Activated gamma-delta T cell treated with anti-CD3 and anti-CD28 coated beads, Interleukin-2, amount 50 U/mL, for 16 hours (primary cell): ENCODE measurements around the gene IER5.

ENCODE experiments used
- DNase-seq: peaks from one replicate; pipeline ENCODE4 v3.0.0-alpha.2; 2020; ENCODE audit warnings: low read depth

Gene IER5

DNA sequence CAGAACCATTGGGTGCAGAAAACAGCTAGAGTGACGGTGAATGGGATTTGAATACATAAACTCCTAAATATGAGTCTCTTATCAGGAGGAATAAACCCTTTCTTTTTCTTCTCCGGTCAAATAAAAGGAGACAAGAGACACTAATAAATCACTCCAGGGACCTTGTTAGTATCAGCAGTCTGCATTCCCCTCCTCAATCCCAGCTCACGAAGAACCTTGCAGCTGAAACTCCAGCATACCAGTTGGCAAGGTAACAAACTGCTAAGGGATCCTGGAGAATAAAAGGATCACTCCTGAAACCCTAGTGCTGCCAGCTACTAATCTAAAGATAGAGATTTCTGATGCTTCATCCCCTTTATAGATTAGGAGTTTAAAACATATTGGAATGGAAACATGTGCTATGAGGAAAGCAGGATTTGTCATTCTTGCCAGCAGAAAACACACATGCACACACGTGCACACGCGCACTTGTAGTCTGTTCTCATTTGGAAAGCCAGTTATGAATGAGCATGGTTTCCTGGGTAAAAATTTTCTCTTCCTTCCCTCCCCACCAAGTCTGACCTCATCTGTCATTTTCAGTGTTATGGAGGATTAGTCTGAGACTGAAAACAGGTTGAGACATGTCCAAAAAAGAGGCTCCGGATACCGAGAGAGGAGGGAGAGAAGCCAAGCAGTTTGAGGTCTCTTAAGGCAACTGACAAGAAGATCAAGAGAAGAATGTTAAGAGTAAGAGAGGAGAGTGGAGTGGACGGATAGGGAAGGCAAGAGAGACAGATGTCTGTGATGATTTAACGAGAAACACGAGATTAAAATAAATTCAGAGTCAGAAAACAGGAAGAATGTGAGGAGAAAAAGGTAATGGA is 10.9 kb downstream of the IER5 start:
- no peak for DNase-seq

DNA sequence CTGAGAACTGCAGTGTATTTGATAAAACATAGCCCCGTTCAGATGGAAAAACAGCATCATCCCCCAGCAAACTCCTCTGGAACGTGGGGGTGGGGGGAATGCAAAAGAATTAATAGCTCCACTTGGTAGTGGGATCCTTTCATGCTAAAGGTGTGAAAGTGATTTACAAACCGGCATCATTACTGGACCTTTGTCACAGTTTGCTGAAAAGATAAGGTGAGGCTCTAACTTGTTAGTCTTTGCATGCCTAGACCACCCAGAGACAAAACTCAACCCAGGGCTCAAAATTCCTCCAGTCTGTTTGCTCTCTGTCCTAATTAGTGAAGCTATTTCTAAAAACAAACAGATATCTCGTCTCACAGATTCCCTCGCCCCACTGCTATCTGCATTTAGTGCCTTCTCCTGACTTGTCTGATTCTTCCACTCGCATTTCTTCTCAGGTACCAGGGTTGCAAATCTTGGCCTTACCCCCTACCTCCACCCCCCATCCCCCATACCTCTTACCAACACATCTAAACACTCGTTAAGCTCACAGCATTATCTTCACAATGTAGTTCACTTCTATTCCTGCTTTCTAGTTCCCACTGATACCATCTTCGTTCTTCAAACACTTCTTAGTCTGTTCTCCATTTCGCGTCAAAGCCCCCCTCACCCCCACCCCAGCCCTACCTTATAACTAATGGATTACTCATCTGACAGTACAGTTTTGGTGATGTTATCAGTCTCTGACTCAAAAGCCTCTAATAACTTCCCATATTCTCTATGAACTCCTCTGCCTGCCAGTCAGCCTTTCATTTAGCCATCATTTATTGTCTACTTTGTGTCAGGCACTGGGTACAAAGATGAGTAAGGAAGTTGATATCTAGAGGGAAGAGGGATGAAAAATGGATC is 11.8 kb downstream of the IER5 start:
- no peak for DNase-seq

DNA sequence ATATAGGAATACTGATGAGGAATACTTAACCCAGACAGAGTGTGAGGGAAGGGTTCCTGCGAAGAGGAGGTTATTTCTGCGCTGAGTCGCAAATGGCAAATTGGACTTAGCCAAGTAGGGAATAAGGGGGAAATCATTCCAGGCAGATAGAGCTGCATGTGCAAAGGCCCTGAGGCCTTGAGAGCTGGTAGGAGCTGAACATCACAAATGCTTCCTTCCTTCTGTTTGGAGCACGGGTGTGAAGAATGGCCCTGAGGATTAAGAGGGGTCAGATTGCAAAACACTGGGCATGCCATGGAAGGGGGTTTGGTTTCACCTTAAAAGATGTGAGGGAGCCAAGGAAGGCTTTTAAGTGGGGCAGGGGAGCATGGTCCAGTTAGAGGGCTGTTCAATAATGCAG is 12.4 kb downstream of the IER5 start:
- DNase-seq: no peak

DNA sequence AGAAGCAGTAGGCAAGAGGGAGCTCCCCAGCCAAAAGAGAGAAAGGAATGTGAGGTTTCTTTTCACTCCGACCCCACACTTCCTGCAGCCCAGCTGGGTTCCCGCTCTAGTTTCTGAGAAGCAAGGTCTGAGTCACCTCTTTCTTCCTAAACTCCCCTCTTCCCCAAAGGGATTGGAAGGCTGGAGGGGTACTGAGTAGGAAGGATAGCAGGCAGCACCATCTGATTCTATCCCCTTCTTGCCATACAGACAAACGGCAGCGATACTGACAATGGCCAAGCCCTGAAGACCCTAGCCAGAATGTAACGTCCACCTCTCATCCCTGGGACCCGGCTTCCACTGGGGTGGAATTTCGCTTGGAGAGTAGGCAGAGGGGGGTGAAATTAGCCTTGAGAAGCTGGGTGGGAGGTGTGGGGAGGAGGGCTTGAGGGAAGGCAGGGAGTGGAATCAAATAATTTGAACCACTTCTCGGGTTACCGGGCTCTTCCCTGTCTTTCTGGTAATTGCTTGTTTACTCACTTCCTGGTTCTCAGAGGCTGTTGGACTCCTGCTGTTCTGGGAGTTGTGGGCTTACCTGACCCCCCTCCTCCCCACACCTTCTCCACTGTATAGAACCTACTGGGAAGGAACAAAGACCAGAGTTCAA is 13.2 kb downstream of the IER5 start:
- no peak for DNase-seq

DNA sequence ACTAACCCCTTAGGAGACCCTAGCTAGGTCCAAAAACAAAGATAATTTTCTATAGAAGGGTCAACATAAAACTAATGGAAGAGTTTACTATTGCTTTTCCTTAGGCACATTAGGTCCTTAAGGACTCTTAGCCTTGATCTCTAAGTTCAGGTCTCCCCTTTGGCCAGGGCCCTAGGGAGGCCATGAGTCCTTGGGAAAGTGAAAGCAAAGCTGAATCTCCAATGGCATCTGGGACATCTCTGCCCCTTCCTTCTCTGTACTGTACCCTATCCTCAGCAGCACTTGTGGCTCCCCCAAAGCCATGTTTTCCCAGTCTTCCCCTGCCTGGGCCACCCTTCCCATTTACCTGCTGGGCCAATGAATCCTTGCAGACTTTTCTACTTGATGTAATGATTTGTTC is 14.3 kb downstream of the IER5 start:
- no peak for DNase-seq

DNA sequence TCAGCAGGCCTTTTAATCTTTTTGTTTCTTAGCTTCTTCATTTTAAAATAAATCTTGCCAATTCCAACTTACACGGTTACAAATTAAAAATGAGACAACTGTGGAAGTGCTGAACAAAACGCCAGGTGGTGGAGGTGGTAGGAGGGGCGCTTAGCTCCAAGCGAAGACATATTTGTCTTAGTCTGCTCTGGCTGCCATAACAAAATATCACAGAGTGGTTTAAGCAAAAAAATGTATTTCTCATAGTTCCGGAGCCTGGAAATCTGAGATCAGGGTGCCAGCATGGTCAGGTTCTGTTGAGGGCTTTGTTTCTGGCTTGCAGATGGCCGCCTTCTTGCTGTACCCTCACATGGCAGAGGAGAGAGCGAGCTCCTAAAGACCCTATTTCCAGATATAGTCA is 14.9 kb downstream of the IER5 start:
- no peak for DNase-seq

DNA sequence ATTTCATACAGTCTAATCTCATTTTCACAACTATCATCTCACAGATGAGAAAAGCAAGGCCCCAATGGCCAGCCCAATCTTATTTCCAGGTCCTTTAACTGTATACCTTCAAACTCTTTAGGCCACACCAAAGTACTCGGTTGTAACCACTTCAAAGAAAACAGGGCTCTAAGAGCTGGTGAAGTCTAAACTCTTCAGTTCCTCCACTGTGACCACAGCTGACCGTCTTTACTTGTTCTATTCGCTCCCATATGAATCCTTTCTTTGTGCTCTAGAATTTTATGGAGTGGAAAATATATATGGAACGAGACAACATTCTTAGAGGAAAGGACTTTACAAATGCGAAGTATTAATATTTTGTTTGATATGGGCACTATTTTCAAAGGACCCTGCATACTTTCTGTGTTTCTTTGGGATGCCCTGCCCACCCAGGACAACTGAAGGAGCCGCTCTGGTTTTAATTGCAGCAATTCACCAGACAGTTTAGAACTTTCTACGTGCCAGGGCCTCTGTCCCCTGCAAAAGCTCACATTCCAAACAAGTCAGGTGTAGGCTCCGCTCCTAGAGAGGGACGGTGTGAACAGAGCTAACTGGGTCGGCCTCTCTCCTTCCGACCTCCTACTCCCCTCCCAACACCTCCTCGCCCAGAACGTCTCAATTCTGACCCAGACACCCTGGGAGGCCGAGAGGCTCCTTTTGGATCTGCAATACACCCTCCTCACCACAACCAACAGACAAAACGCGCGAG is 15.7 kb downstream of the IER5 start:
- DNase-seq: no peak

DNA sequence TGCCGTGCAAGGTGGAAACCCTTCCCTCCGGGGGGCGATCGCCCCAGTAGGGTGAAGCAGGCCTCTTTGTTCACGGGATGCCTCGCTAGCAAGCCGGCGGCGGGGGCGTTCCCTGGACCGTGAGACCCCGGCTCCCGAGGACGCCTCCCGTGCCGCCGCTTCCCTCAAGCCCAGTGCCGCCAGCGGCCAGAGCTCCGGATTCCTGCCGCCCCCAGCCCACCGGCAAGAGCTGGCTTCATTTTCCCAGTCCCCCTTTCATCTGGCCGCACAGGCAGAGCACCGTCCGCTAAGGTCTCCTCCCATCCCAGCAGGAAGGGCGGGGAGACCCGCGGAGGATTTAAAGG is 16.3 kb downstream of the IER5 start:
- DNase-seq: peak; percentile 17

DNA sequence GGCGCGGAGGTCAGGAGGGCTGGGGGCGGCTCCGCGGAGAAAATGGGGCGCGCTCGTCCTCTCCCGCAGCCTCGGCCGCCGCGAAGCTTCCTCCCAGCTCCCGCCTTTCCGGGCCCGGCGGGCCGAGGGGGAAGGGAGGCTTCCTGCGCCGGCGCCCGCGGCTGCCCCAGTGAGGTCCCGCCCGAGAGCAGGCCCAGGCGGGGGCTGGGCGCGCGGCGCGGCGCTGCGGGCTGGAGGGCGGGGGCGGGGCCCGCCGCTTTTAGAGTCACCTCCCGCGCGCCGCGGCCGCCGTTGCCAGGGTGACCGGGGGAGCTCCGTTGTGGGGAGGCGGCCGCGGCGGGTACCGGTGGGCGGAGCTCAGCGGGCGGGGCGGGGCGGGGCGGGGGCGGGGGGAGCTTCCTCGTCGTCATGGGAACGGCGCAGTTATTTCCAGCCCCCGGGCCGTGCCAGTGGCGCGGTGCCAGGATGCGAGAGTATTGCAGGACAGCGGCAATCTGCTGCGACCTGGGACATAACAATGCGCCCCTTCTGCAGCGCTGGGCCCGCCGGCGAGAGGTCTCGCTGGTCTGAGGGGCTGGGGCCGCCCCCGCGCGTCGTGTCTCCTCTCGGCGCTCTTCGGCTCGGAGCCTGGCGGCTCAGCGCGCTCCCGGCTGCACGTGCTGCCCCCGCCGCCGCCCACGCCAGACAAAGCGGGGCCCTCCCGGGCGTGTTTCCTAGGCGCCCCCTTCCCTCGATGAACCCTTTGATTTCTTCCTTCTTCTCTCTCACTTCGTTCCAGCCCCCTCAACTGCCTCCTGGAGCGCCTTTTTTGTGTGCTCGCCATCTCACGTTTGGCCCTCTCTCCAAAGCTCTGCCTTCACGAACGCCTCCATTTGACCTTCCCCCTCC is 16.9 kb downstream of the IER5 start:
- DNase-seq: peak; percentile 87

DNA sequence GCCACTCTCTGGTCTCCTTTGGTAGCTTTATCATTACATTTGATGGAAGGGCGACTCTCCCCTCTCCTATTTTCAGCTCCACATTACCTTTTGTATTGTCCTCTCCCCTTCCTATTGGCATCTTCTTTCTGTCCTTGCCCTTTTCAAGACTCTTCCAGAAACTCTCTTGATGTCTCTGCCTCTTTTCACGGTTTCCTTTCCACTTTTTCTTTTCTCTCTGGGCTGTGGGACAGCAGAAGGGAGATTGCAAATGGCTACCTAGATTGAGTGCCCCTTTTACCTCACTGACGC is 17.5 kb downstream of the IER5 start:
- no peak for DNase-seq

DNA sequence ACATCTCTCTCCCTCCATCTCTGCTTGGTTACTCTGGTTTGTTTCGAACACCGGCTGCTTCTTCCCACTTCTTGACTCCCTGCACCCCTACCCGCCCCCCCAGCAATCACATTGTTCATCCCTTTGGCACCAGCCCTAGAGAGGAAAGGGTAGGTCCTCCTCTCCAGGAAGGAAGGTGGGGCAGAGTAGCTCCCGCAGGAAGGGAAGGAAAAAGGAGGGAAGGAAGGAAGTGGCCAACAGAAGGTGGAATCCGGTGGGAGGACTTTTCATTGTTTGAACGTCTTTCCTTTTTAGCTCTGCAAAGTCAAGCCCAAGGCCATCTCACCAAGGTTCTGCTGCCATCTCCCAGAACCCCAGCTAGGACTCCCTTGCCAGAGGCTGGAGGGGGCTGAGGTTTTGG is 18.0 kb downstream of the IER5 start:
- DNase-seq: no peak

DNA sequence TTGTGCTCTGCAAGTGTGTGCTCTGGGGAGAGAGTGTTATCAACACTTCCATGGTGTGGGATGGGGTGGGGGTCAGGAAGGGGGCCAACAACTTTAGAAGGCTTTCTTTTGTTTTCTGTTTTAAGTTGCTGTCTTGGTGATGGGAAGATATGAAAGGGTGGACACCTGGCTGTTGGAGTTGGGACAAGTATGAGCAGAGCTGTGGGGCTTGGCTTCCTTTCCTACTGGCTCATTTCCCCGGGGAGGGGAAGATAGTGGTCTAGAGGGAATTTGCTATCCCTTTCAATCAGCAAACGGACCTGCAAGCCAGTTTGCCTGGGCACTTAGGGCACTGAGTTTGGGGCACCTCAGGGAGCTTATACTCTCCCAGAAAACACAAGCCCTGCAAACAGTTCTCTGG is 19.2 kb downstream of the IER5 start:
- no peak for DNase-seq

DNA sequence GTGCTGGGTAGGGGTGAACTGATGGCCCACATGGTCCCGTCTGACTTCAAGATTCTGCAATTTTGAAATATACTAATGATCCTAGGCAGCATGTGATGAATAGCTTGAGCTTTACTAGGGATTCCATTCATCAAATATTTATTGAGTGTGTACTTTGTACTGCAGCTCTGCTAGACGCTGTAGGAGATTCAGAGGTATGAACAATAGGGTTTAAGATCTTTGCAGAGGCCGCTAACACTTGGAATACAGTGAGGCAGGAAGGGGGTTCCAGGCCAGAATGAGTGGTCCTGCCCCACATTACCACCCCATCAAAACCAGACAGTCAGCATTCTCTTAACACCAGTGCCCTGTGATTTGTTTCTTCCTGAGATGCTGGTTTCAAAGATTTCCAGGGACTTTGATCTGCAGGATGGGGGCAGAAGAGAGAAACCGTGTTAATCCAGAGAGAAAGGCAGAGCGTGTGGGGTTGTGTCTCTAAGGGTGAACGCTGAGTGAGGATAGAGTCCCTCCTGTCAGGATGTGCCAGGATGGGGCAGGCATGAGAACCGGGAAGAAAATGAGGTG is 19.9 kb downstream of the IER5 start:
- no peak for DNase-seq

DNA sequence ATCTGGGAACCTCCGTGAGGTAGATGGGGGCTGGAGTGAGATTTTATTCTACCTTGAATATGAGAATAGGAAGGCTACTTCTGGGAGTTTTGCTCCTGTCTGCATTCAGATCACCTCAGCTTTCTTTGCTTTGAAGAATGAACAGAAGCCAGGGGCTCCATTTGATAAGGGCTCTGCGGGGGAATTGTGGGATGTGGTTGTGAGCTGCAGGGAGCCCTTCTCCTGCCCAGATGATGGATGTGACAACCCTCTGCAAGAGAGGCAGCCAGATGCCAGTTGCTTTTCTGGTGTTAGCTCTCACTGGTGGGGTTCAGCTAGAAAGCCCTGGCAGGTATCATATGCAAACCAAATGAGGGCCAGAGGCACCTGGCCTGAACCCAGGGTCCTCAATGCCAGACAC is 21.5 kb downstream of the IER5 start:
- DNase-seq: no peak

DNA sequence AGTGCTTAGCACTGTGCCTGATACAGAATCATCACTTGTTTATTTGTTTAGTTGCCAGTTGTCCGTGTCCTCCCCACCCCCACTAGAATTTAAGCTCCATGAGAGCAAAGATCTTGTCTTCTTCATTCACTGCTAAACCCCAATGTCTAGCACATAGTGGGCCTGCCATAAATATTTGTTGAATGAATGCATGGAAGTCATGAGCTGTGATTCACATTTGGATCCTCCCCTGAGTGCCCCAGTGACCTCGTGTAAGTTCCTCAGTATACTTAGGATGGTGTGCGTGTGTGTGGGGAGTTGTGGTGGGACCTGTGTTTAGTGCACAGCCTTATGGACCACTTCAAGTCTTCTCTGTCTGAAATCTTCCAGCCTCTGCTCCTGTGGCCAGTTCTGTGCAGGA is 23.1 kb downstream of the IER5 start:
- no peak for DNase-seq

DNA sequence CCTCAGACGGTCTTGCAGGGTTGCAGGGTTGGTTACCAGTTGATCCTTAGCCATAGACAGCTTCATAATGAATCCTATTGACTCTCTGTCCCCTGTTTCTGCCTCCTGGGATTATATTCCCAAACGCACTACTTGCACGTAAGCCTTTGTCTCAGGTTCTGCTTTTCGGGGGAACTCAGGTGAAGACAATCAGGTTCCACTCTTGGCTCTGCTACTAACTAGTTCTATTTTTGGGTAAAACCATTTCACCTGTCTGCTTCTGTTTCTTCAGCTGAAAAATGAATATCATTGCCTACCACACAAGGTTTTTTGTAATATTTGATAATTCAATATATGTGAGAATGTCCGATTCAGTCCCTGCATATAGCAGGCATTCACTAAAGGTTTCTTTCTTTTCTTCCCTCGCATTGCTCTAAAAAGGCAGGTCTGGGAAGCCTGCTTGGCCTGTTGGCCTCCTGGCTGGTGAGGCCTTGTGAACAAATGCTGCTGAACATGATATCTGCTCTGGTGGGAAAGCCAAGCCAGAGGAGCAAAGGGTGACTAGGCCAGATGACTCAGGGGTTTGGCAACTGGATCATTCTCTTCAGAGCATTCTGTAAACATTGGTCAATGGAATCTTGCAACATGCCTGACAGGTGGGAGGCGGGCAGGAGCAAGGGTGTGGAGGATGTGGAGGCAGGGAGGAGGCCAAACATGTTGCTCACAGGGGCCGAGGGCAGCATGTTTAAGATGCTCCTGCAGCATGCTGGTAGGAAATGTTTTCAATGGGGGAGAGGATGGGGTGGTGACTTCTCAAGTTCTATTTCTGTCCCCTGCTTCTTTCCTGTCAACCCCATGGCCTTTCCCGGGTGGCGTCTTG is 23.8 kb downstream of the IER5 start:
- DNase-seq: no peak

DNA sequence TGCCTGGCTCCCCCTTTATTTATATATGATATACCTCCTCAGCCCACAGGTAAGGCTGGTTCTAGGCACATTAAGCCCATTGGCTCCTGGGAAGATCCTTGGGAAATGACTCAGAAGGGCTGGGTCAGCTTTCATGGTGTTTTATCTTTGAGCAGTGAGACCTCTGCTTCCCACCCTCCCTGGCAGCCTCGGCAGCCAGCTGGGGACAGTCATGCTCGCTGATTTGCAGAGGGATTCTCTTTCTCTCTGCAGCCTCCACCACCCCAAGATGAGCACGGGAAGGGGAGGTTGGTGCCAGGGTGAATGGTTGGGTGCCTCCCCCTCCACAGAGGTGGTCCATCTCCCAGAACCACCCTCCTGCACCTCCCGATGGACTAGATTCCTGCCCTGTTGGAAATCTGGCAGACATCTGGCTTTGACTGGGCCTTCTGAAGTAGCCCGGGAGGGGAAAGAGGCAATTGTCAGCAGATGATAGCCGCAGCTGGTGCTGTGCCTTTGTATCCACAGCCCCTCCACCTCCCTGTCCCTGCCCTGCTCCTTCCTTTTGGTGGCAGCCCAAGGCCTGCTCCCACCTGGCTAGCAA is 24.6 kb downstream of the IER5 start:
- DNase-seq: no peak

DNA sequence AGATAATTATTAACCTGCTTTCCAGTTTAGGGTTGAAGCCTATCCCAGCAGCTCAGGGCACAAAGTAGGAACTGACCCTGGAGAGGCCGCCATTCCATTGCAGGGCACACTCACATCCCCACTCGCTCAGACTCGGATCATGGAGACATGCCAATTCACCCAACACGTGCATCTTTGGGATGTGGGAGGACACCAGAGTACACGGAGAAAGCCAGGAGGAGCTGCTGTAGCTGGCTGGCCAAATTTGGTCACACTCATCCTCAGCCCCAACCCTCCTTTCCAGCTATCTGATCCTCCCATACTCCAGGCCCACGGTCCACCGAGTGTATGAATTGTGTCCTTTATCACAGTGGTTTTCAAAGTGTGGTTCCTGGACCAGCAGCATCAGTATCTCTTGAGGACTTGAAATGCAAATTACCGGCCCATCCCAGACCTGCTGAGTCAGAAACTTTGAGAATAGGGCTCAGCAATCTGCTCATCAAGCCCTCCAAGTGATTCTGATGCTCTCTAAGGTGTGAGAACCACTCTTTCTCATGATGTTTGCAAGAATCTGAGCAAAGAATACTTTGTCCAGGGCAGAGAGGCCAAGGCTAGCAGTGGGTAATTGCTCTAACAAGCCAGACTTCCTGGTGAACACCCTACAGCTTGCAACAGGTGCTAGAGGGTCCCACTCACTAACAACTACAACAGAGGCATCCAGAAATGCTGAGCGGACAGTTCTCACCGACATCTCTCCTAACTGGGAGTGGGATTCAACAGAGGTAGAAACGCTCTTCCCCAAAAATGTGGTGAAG is 26.3 kb downstream of the IER5 start:
- DNase-seq: no peak

DNA sequence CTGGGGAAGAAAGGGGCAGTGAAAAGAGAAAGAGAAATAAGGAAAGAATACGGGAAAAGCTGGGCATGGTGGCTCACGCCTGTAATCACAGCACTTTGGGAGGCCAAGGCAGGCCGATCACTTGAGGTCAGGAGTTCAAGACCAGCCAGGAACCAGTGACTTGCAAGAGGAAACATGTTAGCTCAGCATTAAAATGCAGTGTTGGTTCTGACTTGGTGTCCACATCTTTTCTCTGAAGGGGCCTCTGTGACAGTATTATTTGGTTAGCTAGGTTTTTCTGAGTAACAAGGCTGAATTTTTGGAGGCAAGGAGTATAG is 26.8 kb downstream of the IER5 start:
- no peak for DNase-seq
